CD14-positive monocyte (primary cell): ENCODE measurements around the gene PRPF31. TPM values are rescaled to one million over a fixed set of nuclear protein-coding genes. Genes with fewer than 3 reads are reported as not detected.
A peak's percentile ranks its signal among the peaks of the same experiment; 100 is the strongest.

Experiments used
- DNase-seq, 3 donors: peaks; one replicate each; pipeline ENCODE4 v3.0.0-alpha.2; 2011 to 2022
- H2AFZ ChIP-seq: 2 replicates; pipeline ENCODE4 v1.6.0; 2012; ENCODE audit warnings: mild to moderate bottlenecking, low read depth, low read length, inconsistent platforms; ENCODE audit not compliant: insufficient read depth, poor library complexity, severe bottlenecking
- H3K27ac ChIP-seq, 2 donors: 1 replicate in 1 of 2; 2 replicates in 1 of 2; pipeline ENCODE4 v1.5.1; 2012 to 2013; ENCODE audit warnings: low read length in 2 of 2, control low read depth in 1 of 2, inconsistent platforms in 1 of 2, low read depth in 1 of 2, mild to moderate bottlenecking in 1 of 2
- H3K27me3 ChIP-seq, 2 donors: one replicate each; pipeline versions ENCODE4 v1.6.0 to v1.6.1; 2011 to 2013; ENCODE audit warnings: low read length in 2 of 2; ENCODE audit not compliant: control insufficient read depth in 2 of 2, insufficient read depth in 2 of 2
- H3K36me3 ChIP-seq, 2 donors: replicated peaks in 1 of 2; 1 replicate in 1 of 2; 2 replicates in 1 of 2; pipeline versions ENCODE4 v1.5.1 to v1.6.1; 2012 to 2013; ENCODE audit warnings: low read length in 2 of 2, control low read depth in 1 of 2, inconsistent platforms in 1 of 2, mild to moderate bottlenecking in 1 of 2; ENCODE audit not compliant: insufficient read depth in 2 of 2, control insufficient read depth in 1 of 2
- H3K4me1 ChIP-seq, 2 donors: 1 replicate in 1 of 2; 2 replicates in 1 of 2; pipeline versions ENCODE4 v1.5.1 to v1.6.1; 2012 to 2013; ENCODE audit warnings: low read length in 2 of 2, control low read depth in 1 of 2, inconsistent platforms in 1 of 2, mild to moderate bottlenecking in 1 of 2, moderate library complexity in 1 of 2; ENCODE audit not compliant: insufficient read depth in 2 of 2, control insufficient read depth in 1 of 2
- H3K4me2 ChIP-seq: replicated peaks from 2 replicates; pipeline ENCODE3; 2012; ENCODE audit warnings: low read length, moderate library complexity, mild to moderate bottlenecking; ENCODE audit not compliant: poor library complexity, severe bottlenecking; ENCODE audit errors: extremely low read depth
- H3K4me3 ChIP-seq, 3 experiments: fragments of 200-600 bp in 1 of 3; sonication (generic) in 1 of 3; replicated peaks in 1 of 3; 1 replicate in 2 of 3; 2 replicates in 1 of 3; pipeline ENCODE4 v1.5.1; 2011 to 2013; ENCODE audit warnings: low read length in 3 of 3, mild to moderate bottlenecking in 3 of 3, control low read depth in 2 of 3, low read depth in 2 of 3, inconsistent platforms in 1 of 3, moderate library complexity in 1 of 3
- H3K79me2 ChIP-seq: 2 replicates; pipeline ENCODE4 v1.6.0; 2012; ENCODE audit warnings: mild to moderate bottlenecking, control low read depth, inconsistent platforms, low read length, moderate library complexity; ENCODE audit not compliant: insufficient read depth
- H3K9ac ChIP-seq: 2 replicates; pipeline ENCODE4 v1.6.0; 2017; ENCODE audit warnings: low read length, mild to moderate bottlenecking; ENCODE audit not compliant: insufficient read depth, poor library complexity, severe bottlenecking
- H3K9me3 ChIP-seq, 2 donors: replicated peaks in 1 of 2; 1 replicate in 1 of 2; 2 replicates in 1 of 2; pipeline versions ENCODE4 v1.5.1 to v1.6.1; 2012 to 2013; ENCODE audit warnings: low read length in 2 of 2, control low read depth in 1 of 2; ENCODE audit not compliant: control insufficient read depth in 1 of 2, insufficient read depth in 1 of 2
- H4K20me1 ChIP-seq: 2 replicates; pipeline ENCODE4 v1.6.0; 2012; ENCODE audit warnings: mild to moderate bottlenecking, low read length, control low read depth, moderate library complexity; ENCODE audit not compliant: insufficient read depth
- H3K27ac Mint-ChIP-seq, 7 donors: one replicate each; pipeline ENCODE4 v1.8.0; 2020; ENCODE audit warnings: mild to moderate bottlenecking in 7 of 7, mixed read lengths in 7 of 7, moderate library complexity in 6 of 7, inconsistent platforms in 2 of 7
- H3K27me3 Mint-ChIP-seq, 3 donors: one replicate each; pipeline ENCODE4 v1.8.0; 2021 to 2022; ENCODE audit warnings: low read depth in 3 of 3, mild to moderate bottlenecking in 3 of 3, mixed read lengths in 3 of 3, moderate library complexity in 3 of 3, inconsistent platforms in 1 of 3
- H3K36me3 Mint-ChIP-seq, 2 donors: one replicate each; pipeline ENCODE4 v1.8.0; 2020; ENCODE audit warnings: mixed read lengths in 2 of 2, inconsistent platforms in 1 of 2, mild to moderate bottlenecking in 1 of 2
- H3K4me1 Mint-ChIP-seq: one replicate; pipeline ENCODE4 v1.8.0; 2020; ENCODE audit warnings: mild to moderate bottlenecking, mixed read lengths
- H3K4me3 Mint-ChIP-seq, 2 donors: one replicate each; pipeline ENCODE4 v1.8.0; 2020; ENCODE audit warnings: mild to moderate bottlenecking in 2 of 2, mixed read lengths in 2 of 2, moderate library complexity in 1 of 2
- H3K9me3 Mint-ChIP-seq, 7 donors: one replicate each; pipeline ENCODE4 v1.8.0; 2020 to 2022; ENCODE audit warnings: mixed read lengths in 7 of 7, mild to moderate bottlenecking in 6 of 7, moderate library complexity in 6 of 7, inconsistent platforms in 2 of 7
- CTCF ChIP-seq: fragments of 200-600 bp; IDR thresholded peaks from one replicate; pipeline ENCODE4 v1.8.0; 2022; ENCODE audit warnings: antibody characterized with exemption, mild to moderate bottlenecking
- WGBS: methylation state at CpG from one replicate; pipeline ENCODE4 v1.1.5; 2013; ENCODE audit warnings: missing lambda C conversion rate; ENCODE audit not compliant: insufficient coverage; 5-methylcytosine and 5-hydroxymethylcytosine counted together
- intact Hi-C, 2 donors: fragments of 100-400 bp; cut with micrococcal nuclease; formaldehyde crosslinking; loops; one replicate each; pipeline versions ENCODE4 v1.15.0 to v1.15.1; 2023
- polyA plus RNA-seq, 3 donors: library from polyadenylated mRNA; depleted of rRNA in 1 of 3; unstranded in 2 of 3; stranded (reverse) in 1 of 3; fragments of 300-500 nt in 2 of 3; fragments of >200 nt in 1 of 3; fragmentation: Illumina TruSeq in 2 of 3; gene quantifications; 1 replicate in 2 of 3; 2 replicates in 1 of 3; pipeline ENCODE4 v1.2.3, GENCODE V29; 2012 to 2021

The PRPF31 gene
- polyA plus RNA-seq, 3 donors, result 34.4 to 51.8 (median 37.6) TPM

DNA sequence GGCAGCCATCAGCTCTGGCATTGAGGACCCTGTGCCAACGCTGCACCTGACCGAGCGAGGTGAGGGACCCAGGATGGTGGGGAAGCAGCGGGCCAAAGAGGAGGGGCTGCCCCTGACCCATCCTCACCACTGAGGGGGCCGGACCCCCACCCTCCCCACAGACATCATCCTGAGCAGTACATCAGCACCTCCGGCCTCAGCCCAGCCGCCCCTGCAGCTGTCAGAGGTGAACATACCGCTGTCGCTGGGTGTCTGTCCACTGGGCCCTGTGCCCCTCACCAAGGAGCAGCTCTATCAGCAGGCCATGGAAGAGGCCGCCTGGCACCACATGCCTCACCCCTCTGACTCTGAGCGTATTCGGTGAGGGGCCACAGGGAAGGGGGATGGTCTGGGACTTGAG lies 36.7 kb downstream of the PRPF31 start:
- no peak overlapping the region for H3K9ac ChIP-seq
- Mint-ChIP-seq H3K4me3 (no peak overlapping the region), H3K4me1 (peaks cover 5% of the 10 kb centered on the region), H3K36me3 (peaks cover 79 to 94% of the 10 kb centered on the region in 2 donors), H3K27ac (peak overlapping the region in 1 of 7 donors; percentile 23), H3K27me3 (peaks cover 0 to 2% (median 0%) of the 10 kb centered on the region in 3 donors), H3K9me3 (no peaks in the 10 kb centered on the region)
- no peaks in the 10 kb centered on the region for H3K27me3 ChIP-seq
- H3K4me3 ChIP-seq, result no peak overlapping the region
- no peaks in the 10 kb centered on the region for H3K4me1 ChIP-seq
- no peaks in the 10 kb centered on the region for H3K9me3 ChIP-seq
- H3K27ac ChIP-seq, result no peak overlapping the region
- DNase-seq, result no peak
- H2AFZ ChIP-seq, result no peak overlapping the region
- intact Hi-C loops, result no loop called here
- no peak for TF ChIP-seq CTCF
- no peak overlapping the region for H3K4me2 ChIP-seq
- WGBS, result 98% methylated on average over 8 of the region's 12 CpGs
- peaks cover 16% of the 10 kb centered on the region for H3K79me2 ChIP-seq
- peaks cover 82% of the 10 kb centered on the region for H4K20me1 ChIP-seq
- H3K36me3 ChIP-seq, result peaks cover 92 to 99% of the 10 kb centered on the region in 2 donors

DNA sequence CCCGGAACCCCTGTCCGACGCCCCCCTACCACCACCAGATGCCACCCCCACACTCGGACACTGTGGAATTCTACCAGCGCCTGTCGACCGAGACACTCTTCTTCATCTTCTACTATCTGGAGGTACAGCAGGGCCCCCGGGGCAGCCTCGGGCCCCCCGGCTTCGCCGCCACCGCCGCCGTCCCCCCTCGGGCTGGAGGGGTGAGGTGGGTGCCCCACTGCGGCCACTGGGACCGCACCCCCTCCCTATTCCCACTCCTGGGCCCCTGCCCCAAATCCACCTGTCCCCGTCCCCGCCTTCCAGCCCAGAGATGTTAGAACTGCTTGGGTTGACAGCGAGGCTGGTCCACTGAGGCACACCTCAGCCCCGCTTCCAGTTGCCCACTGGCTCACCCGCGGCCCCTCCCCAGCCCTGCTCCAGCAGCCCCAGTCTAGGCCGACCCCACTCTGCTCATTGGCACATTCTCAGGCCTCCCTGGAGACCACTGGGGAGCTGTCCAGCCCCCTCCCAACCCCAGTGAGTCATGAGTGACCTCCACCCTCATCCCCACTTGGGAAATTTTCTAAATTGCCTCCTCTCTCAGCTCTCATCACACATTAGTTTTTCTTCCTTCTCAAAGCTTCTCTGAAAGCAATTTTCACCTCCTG lies 37.4 kb downstream of the PRPF31 start:
- 99% methylated on average over 9 of the region's 25 CpGs for WGBS

More for the DNA sequence above, 37.4 kb downstream of the PRPF31 start:
- H3K27me3 Mint-ChIP-seq, result peaks cover 0 to 2% (median 0%) of the 10 kb centered on the region in 3 donors
- intact Hi-C loops, result no loop called here
- H3K36me3 Mint-ChIP-seq, result peaks cover 80 to 94% of the 10 kb centered on the region in 2 donors
- H3K36me3 ChIP-seq, result peaks cover 91 to 99% of the 10 kb centered on the region in 2 donors
- peaks cover under 1 to 2% of the 10 kb centered on the region in 2 donors for H3K4me1 ChIP-seq
- no peak for DNase-seq
- peaks cover 87% of the 10 kb centered on the region for H4K20me1 ChIP-seq
- H3K9ac ChIP-seq, result no peak overlapping the region
- TF ChIP-seq CTCF, result no peak
- H2AFZ ChIP-seq, result no peak overlapping the region
- H3K27ac ChIP-seq, result no peak overlapping the region
- no peak overlapping the region for H3K4me2 ChIP-seq
- H3K4me1 Mint-ChIP-seq, result peaks cover 5% of the 10 kb centered on the region
- peaks cover 21% of the 10 kb centered on the region for H3K79me2 ChIP-seq
- no peak overlapping the region for H3K4me3 ChIP-seq
- no peaks in the 10 kb centered on the region for H3K27me3 ChIP-seq
- no peaks in the 10 kb centered on the region for H3K9me3 Mint-ChIP-seq
- H3K4me3 Mint-ChIP-seq, result no peak overlapping the region
- peak overlapping the region in 3 of 7 donors; percentile 23 to 56 (median 44) for H3K27ac Mint-ChIP-seq
- H3K9me3 ChIP-seq, result no peaks in the 10 kb centered on the region
